Measurements from ENCODE around the gene TBCD.

The TBCD gene

GRCh38 chr17:82791532-82791931 is 39.7 kb downstream of the TBCD start:
- DNase-seq (ENCODE audit: low spot score): no peak

DNA sequence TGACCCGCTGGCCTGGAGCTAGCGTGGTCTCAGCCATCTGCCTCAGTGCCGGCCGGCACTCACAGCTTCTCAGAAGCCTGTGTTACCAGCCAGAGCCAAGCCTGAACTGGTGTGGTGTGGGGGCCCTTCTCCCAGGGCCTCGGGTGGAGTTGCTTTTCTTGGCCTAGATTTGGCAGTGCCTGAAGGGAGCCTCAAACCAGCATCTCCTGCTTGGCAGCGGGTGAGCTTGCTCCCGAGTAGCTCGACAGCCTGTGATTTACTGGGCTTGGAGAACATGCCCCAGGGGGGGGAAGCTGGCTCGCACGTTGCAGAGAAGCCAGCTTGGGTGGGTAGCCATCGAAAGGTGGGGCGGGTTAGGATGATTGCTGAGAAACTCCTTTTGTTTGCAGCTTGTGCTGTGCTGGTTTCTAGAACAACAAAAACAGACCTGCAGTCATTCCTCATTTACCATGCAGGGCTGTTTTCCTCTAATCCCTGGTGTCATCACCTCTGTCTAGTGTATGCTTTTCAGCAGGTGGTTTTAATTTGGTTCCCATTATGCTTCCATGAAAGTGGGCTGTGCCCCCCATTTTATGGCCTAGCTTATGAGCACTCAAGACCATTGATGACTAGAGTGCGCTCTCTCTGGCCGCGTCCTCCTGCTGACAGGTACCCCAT is 42.2 kb downstream of the TBCD start:
- no peak for DNase-seq (ENCODE audit: low spot score)

GRCh38 chr17:82794781-82795482 is 43.1 kb downstream of the TBCD start:
- no peak for DNase-seq (ENCODE audit: low spot score)

GRCh38 chr17:82795615-82796014 is 43.8 kb downstream of the TBCD start:
- DNase-seq (ENCODE audit: low spot score): no peak

- no peak for DNase-seq (ENCODE audit: low spot score)
These were observed 45.2 kb downstream of the TBCD start for GRCh38 chr17:82797061-82797460.

GRCh38 chr17:82798752-82799151 is 46.9 kb downstream of the TBCD start:
- DNase-seq (ENCODE audit: low spot score): no peak

DNA sequence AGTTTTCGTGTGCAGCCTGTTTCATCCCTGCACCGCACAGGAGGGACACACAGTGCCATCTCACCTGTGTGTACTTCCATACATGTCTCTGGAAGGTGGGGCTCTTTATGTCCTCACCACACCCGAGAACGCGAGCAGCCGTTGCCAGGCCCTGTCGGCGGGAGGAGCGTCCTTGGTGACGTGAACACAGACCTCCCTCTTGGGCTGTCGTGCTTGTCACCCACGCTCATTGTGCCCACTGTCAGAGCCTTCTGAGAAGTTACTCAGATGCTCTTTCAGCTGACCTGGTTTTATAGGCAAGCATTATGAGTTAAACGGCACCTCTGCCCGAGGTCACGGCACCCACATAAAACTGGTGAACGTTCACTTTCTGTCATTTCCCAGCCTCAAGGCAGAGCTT is 47.7 kb downstream of the TBCD start:
- no peak for DNase-seq (ENCODE audit: low spot score)

DNA sequence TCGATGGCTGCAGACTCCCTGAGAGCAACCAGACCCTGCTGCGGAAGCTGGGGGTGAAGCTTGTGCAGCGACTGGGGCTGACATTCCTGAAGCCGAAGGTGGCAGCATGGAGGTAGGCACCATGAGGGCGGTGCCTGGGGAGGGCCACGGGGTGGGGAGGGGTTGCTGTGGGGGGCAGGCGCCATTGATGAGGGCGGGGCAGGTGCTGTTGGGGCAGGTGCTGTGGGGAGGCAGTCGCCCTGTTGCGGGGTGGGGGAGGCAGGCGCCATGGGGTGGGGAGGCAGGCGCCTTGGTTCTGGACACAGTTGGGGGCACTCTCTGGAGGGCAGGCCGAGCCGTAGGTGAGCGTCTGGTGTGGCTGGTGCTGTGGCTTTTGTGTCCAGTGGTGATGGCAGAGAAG is 49.0 kb downstream of the TBCD start:
- no peak for DNase-seq (ENCODE audit: low spot score)

DNA sequence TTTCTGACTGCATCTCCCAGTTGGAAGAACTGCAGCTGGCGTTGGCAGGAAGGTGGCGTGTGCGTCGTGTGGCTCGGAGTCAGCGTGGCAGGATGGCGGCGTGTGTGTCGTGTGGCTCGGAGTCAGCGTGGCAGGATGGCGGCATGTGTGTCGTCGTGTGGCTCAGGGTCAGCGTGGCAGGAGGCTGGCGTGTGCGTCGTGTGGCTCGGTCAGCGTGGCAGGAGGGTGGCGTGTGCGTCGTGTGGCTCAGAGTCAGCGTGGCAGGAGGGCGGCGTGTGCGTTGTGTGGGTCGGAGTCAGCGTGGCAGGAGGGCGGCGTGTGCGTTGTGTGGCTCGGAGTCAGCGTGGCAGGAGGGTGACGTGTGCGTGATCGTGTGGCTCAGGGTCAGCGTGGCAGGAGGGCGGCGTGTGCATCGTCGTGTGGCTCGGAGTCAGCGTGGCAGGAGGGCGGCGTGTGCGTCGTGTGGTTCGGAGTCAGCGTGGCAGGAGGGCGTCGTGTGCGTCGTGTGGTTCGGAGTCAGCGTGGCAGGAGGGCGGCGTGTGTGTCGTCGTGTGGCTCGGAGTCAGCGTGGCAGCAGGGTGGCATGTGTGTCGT is 49.6 kb downstream of the TBCD start:
- no peak for DNase-seq (ENCODE audit: low spot score)

DNA sequence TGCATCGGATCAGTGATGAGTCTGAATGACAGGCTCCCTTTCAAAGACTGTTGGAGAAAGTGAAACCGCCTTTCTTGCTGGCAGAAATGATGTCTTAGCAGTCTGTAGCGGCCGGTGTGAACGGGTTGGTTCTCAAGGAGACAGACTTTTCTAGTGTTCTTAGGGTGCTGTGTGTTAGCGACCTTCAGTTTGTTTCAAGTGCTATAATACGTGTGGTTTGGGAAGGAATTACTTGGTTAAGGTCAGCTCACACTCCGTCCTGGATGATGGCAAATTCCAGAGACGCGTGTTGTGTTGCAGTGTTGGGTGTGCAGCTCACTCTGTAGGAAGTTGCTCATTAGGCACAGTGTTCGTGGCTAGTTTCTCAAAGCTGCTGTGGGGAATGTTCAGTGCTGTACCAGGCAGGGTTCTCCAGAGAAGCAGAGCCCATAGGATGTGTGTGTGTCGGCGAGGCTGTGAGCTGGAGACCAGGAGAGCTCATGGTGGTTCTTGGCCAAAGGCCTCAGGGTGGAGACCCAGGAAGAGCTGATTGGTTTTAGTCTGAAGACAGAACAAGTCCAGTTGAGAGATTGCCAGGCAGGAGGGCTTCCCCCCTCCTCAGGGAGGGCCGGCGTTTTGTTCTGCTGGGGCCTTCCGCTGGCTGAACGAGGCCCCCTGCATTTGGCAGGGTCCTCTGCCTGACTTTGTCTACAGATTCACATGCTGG is 50.4 kb downstream of the TBCD start:
- no peak for DNase-seq (ENCODE audit: low spot score)

- DNase-seq (ENCODE audit: low spot score): no peak
These were observed 51.3 kb downstream of the TBCD start for GRCh38 chr17:82803185-82803584.

GRCh38 chr17:82803606-82804005 is 51.7 kb downstream of the TBCD start:
- DNase-seq (ENCODE audit: low spot score): no peak

GRCh38 chr17:82804442-82805191 is 52.8 kb downstream of the TBCD start:
- no peak for DNase-seq (ENCODE audit: low spot score)

DNA sequence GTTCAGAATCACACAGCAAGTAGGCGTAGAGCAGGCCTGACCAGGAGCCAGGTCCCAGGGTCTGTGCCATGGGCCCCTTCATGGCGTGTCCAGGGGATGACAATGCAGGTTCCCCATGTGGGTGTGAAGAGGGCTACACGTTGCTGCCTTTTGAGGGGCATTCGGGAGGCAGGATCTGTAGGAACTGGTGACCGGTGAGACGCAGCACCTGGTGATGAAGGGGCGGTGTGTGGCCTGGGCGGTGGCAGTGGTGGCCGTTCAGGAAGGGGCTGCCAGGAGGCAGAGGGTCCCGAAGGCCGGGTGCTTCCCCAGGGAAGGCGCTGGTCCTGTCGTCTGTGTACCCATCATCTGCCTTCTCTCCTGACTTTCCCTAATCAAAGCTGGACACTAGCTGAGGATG is 53.4 kb downstream of the TBCD start:
- DNase-seq (ENCODE audit: low spot score): no peak

GRCh38 chr17:82805823-82806222 is 54.0 kb downstream of the TBCD start:
- no peak for DNase-seq (ENCODE audit: low spot score)

- DNase-seq (ENCODE audit: low spot score): no peak
These were observed 54.8 kb downstream of the TBCD start for GRCh38 chr17:82806645-82807044.

GRCh38 chr17:82807101-82807500 is 55.2 kb downstream of the TBCD start:
- no peak for DNase-seq (ENCODE audit: low spot score)

GRCh38 chr17:82807562-82807961 is 55.7 kb downstream of the TBCD start:
- no peak for DNase-seq (ENCODE audit: low spot score)

GRCh38 chr17:82808006-82808405 is 56.1 kb downstream of the TBCD start:
- DNase-seq (ENCODE audit: low spot score): no peak

DNA sequence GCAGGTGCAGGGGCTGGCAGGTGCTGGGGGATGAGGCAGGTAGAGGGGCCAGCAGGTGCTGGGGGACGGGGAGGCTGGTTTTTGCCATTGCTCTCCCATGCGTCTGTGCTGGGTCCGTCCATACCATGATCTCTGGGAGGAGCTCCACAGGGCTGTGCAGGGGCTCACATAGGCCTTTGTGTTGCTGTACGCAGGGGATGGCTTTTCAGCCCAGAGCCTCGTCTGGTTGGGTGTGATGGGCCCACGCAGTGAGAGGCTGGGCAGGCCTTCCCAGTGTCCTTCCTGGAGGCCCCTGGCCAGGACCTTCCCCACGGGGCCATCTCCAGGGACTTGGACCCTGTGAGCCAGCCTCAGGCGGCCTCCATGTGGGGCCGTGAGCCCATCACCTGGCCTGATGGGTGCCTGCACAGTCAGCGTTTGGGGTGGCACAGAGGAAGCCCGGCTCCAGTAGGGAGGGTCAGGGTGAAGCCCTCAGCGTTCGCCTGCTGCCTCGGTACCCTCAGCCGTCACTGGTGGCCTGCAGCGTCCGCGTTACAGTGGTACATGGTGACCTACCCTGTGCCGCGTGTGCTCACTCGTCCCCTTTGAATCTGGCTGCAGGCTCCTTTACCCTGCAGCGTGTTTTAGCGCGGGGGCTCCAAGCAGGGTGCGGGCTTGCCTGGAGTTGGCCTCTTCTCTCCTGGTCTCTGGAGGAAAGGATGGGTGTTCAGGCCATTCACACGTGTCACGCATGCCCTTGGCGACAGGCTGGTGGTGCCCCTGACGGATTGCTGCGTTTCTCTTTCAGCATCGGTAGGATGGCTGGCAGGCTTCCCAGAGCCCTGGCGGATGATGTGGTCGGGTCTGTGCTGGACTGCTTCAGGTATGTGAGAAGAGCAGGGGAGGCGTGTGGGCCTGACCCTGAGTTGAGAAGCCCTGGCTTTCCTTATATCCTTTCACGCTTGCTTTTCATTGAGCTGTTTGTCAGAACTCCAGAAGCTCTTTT is 57.3 kb downstream of the TBCD start:
- no peak for DNase-seq (ENCODE audit: low spot score)

Data from LoVo (cell line).